HG03108 (cell line): ENCODE measurements around the gene GATB.

Source experiments
- ATAC-seq: cut with Tn5 transposase; IDR thresholded peaks from one replicate; pipeline ENCODE4 v1.9.1; 2021; ENCODE audit warnings: moderate library complexity; ENCODE audit not compliant: unreplicated experiment

Gene GATB, protein sequence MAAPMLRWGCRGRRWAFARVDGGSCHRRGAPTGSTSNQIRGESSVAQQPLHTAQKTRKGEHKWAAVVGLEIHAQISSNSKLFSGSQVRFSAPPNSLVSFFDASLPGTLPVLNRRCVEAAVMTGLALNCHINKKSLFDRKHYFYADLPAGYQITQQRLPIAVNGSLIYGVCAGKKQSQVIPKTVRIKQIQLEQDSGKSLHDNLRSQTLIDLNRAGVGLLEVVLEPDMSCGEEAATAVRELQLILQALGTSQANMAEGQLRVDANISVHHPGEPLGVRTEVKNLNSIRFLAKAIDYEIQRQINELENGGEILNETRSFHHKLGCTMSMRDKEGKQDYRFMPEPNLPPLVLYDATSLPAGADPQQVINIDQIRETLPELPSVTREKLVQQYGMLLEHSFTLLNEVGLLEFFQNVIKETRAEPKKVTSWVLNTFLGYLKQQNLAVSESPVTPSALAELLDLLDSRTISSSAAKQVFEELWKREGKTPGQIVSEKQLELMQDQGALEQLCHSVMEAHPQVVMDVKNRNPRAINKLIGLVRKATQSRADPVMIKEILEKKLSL

DNA sequence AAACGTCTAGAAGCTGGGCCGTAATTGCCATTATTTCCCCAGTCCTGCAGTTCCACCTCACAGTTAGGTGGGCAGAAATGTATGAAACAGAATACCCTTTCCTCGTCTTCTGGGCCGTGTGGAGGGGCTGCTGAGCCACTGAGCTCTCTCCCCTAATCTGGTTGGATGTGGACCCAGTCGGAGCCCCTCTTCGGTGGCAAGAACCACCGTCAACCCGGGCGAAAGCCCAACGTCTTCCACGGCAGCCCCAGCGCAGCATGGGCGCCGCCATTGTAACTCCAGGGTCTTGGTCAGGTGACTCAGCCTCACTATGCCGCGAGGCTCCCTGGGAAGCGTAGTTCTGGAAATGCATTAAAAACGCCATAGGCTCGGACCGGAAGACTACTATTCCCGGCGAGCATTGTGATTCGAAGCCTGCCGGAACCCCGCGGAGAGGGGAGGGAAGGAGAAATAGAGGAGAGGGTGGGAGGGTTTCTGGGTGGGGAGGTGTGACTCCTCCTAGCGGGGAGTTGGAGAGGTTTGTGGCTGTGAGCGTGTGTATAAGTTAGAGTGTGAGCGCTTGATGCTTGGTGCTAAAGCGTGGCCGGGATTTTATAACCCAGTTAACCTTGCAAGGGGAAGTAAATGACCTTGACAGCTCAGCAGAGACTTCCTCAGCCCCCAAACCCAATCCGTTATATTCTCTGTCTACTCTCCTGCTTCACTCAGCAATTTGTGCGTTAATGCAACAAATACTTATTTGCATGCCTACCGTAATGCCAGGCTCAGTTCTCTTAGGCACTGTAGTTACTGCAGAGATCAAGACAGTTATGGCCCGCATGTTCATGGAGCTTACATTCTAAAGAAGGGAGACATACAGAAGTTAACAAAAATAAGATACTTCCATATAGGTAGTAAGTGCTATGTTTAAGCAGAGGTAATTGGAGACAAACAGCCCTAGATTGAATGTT is at the start of gene GATB:
Gene GATB (minus strand): TSS at position 296 of the 950 bp plus-strand sequence. CDS start 25 bp downstream, at position 271.
- ATAC-seq, result peak; percentile 100

GRCh38 chr4:151810476-151810875 is 49.7 kb upstream of the GATB start:
- no peak for ATAC-seq

DNA sequence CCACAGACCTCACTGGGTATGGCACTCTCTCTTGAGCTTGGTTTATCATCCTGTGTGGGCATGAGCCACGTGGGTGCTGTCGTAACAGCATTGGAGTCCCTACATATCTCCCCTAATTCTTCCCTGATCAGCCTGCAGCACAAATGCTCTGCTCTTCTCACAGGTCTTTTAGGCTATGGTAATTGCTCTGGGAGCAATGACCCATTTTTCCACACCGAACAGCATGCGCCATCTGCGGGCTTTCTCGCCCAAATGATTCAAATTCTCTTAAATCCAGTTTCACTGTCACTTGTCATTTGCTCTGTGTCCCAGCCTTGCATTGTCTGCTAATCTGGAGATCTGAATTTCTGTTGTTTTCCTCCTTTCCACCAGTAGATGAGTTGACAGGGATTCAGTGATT is 48.9 kb upstream of the GATB start:
- no peak for ATAC-seq

DNA sequence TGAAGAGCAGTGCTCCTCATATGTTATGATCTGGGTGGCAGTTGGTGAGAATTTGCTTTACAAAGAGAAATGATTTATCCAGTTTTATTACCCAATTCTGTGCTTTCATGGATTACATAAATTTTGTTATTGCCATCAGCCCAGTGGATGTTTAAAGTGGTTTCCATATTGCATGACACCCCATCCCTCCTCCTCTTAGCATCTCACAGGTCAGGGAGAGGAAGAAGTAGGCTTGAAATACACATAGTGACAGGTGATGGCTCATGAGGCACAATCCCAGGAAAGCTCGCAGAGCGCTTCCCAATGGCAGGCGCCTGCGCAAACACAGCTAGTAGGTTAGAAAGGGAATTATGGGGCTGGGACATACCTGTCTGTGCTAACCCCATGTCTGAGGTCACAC is 47.7 kb upstream of the GATB start:
- no peak for ATAC-seq

DNA sequence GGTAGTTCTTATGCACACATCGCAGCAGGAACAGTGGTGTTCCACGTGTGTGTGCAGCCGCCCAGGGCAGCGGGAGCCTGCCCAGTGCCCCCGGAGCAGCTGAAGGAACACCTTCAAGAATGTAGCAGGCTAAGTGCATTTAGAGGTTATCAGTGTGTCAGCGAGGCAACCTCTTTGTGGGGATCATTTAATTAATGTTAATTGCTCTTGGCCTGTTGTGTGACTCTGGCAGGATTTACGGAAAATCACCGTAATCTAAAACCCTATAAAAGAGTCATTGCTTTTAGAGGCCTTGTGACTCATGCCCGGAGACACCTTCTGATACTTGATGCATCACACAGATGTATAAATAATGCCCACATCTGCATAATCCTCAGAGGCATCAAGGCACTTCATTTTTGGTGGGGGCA is 47.3 kb upstream of the GATB start:
- ATAC-seq, result no peak

DNA sequence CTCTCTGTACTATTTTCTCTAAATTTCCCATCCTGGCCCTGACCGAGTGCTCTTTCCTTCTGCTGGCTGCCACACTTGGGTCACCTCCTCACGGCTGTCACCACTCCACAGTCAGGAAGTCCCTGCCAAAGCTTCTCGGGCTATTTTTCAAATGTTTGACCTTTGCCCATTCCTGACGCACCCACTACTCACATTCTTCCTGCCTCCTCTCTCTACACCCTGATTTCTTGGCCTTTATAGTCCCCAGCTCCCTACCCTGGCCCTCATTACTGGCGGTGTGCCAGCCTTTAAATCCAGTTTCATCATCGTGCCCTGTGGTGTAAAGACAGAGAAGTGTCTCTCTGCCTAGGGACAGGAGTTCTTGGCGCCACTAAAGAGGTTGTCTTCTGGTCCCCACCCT is 46.4 kb upstream of the GATB start:
- ATAC-seq, result no peak

DNA sequence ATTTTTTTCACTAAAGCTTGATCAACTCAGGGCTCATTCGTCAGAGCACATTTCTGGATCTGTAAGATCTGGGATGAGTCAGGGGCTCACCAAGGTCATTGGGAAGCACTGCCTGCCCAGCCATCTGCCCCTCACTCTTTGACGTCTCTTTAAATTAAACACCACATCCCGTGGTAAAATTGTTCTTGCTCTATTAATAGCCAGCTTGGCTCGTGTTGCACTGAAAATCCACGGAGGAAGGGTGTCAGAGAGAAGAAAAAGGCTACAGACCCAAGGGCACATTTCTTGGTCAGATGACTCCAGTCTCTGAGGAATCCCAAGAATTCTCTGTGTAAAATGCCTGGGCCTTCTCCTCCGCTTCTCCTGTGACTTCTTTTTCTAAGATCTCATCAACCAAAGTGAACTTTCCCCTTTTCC is 45.7 kb upstream of the GATB start:
- ATAC-seq, result no peak

DNA sequence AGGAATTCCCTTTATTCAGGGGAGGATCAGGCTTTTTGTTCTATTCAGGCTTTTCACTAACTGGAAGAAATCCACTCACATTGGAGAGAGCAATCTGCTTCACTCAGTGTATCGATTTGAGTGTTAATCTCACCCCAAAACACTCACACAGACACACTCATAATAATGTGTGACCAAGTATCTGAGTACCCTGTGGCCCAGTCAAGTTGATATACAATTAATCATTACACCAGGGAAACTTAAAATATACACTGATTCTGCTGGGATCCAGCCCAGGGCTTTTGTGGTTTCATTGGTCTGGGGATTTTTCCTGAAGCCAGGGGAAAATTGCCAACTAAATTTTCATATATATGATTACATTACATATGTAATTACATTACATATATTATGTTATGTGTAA is 44.0 kb upstream of the GATB start:
- ATAC-seq, result no peak

- no peak for ATAC-seq
Observed at GRCh38 chr4:151804086-151804630, 43.4 kb upstream of the GATB start.

DNA sequence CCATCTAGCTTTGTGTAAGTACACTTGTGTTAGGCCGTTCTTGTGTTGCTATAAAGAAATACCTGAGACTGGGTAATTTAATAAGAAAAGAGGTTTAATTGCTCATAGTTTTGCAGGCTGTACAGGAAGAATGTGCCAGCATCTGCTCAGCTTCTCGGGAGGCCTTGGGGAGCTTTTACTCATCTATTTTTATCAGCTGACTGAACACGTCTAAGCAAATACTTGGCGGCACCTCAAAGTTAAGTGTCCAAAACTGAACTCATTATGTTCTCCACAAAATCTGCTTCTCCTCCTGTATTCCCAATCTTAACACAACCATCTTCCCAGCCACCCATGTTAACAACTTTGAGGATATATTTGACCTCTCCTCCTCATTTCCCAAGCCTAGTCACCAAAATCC is 42.4 kb upstream of the GATB start:
- ATAC-seq, result no peak

- no peak for ATAC-seq
Observed at GRCh38 chr4:151801547-151802516, 41.0 kb upstream of the GATB start.

DNA sequence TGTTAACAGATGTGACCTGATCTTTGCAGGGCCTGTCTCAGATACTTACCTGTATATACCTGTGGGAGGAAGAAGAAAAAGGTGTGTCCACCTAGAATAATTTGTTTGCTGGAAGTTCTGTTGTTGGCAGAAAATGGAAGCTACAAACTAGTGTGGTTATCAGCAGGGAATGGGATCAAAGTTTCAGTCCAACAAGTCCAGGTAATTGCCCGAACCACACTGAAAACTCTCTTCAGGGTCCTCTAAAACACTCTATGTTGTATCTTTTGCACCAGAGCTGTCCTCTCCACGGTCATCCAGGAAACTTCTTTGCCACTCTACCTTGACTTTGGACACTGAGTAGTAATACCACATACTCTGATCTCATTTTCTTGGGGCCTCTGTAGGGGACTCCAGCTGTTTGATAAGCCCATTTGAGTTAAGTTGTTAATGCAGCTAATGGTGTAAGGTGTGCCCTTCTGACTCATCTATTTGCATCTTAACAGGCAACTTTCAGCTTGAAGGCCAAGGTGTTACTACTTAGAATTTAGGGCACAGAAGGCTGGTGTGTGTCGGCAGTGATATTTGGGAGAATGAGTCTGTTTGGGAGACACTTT is 38.7 kb upstream of the GATB start:
- no peak for ATAC-seq

DNA sequence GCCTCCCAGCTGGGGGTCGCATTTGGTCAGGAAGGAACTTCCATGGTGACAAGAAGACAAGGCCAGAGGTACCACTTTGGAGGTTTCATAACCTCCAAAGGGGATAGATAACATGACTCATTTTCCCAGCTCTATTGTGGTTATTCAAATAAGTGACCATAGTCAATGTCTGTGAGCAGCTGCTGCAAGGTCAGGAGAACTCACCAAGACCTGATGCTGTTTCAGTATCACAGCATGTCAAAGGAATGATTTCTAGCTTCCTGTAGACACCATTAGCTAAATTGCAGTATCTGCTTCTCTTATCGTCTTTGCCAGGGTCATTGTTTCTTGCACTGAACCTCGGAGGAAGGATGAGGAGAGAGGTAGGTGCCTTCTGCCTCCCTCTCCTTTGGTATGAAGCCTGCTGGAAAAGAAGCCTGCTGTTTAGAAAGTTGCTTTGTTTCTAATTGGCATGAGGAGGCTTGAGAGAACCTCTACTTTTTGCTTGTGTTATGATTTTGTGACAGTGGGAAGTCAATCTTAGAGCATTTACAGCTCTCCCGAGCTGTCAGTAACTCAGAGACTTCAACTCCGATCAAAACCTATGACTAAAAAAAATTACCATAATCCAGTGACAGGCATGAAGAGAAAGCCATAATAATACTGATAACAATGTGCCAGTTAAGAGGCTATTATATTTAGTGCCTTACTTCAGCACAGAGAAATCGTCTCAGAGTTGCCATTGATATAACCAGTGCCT is 38.0 kb upstream of the GATB start:
- ATAC-seq, result peak; percentile 84

GRCh38 chr4:151797853-151798252 is 37.0 kb upstream of the GATB start:
- ATAC-seq, result no peak

DNA sequence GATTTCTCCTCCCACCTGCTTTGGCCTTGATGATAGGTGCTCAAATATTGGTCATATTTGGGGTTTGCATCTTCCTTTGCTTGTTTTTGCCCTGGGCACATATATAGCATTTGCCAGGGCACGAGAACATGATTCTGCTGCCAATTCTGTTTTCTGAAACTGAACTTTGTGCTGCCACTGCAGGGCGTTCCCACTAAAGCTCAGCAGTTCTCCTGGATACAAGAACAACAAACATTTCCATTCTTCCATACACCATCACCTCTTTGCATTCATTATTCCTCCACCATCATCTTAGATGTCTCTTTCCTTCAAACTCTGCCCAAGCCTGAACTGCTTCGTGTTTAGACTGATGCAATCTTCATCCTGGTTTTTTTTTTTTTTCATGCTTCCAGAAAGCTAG is 36.3 kb upstream of the GATB start:
- ATAC-seq, result no peak

DNA sequence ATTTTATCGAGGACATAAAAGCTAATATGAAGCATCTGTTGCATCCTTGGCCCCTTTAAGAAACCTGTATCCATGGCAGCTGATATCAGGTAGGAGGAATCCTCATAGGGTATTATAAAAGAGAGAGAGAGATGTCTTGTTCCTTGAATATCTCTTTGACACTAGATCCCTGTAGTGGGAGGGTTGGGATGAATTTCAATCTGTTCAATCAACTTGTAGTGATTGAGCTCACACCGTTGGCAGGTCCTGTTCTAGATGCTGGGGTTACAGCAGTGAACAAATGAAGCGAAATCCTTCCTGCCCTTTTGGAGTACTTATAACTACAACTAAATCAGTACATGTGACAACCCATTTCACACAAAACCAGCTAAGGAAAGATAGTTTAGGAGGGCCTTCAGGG is 35.3 kb upstream of the GATB start:
- no peak for ATAC-seq

DNA sequence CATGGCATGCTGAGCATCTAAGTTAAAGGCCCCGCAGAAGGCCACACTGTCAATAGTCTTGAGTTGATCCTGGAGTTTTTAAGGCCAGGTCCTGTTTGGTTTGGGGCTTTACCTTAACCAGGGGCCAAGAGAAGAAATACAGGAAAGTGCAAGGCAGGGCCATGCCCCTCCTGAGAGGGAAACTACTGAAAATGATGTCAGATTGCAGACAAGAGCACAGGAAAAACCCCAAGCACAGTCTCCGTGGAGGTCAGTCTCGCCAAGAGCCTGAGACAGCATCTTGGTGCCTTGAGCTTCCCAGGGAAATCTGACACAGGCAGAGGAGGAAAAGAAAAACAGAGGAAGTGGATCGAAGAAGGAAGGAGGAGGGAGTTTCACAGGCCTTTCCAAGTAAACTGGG is 32.2 kb upstream of the GATB start:
- no peak for ATAC-seq

- ATAC-seq, result no peak
Observed at GRCh38 chr4:151792530-151792929, 31.7 kb upstream of the GATB start.

DNA sequence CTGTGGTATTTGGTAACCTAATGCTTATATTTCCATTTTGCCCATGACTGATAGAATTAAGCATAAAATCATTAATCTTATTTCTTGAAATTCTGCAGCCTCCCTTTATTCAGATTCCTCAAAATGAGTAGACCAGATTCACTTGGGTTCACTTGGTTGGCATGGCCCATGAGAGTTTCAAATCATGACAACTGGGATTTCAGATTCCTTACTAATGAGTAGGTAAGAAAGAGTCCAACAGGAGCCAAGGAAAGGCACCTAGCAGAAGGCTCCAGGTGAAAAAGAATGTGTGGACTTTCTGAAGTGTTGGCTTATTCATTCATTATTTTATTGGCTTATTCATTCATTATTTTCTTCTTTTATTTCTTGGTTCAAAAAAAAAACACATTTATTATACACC is 27.2 kb upstream of the GATB start:
- ATAC-seq, result no peak
